ENCODE measurements around the gene XRCC1.
"Not testable (repeated sequence)": the region's sequence is repeated elsewhere in the genome, so short reads cannot be mapped to it uniquely, and the experiment has no call there.

XRCC1 gene

DNA sequence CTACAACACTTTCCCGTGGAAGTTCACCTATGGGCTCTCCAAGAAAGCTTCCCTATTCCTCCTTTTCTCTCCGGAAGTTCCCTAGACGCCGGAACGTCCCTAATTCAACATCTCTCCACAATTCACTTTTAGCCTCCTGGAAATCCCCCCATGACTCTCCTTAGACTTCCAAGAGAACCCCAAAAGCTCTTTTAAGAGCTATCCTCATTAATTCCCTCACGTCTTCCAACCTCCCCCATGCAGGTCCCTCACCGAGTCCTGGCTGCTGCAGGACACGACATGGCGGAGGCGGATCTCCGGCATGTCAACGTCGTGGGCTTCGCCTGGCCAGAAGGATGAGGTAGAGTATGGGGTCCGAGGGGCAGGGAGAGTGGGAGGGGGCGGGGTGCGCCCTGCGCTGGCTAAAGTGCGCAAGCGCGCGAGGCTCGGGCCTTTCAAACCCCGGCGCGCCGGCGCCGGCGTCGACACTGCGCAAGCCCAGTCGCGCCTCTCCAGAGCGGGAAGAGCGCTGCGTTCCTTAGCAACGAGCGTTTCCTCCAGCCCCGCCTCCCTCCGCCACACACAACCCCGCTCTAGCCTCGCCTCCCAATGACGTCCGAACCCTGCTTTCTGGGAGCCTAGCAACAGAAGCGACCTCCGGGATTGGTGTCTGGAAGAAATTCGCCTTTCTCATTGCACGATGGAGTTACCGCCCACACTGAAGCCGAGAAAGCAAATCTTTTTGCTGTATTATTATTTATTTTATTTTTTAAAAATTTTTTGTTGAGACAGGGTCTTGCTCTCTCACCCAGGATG is at the start of gene XRCC1, which contains the start of gene PINLYP:
Gene XRCC1 (minus strand): TSS at position 372 of the 795 bp plus-strand sequence. CDS start 69 bp downstream, at position 303.
Gene PINLYP (plus strand): TSS at position 646 of the 795 bp plus-strand sequence. CDS start 1,391 bp downstream, outside the sequence.
- DNase-seq, result peak; percentile 100

GRCh38 chr19:43624933-43625332 is 49.6 kb upstream of the XRCC1 start:
- peak; percentile 92 for DNase-seq

DNA sequence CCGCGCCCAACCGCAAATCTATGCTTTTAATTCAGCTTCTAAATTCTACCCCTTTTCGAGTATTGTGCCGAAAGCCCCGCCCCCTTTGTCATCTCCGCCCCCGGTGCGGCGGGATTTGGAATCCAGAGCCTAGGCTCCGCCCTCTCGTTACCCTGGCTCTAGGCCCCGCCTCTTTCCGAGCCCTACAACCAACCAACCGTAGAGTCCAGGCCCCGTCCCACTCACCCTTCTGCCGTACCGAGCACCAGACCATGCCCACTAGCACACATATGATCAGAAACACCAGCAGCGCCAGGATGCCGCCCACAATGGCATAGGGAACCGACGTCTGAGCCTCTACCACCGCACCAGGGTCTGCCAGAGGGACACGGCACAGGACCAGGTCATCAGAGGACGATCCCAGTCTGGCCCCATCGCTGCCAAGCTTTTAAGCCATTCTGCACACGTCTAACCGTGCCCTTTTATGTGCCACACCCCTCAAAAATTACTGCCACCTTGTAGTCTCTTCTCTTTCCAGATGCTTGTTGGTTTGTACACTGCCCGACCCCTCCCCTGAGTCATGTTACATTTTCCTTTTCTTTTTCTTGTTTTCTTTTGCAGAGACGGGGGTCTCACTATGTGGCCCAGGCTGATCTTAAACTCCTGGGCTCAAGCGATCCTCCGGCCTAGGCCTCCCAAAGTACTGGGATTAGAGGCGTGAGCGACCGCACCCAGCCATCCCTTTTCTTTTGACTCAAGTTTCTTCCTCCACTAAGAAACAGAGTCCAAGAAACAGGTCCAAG is 48.8 kb upstream of the XRCC1 start:
- DNase-seq, result peak; percentile 48

GRCh38 chr19:43622956-43623355 is 47.6 kb upstream of the XRCC1 start:
- DNase-seq, result no peak

- DNase-seq, result no peak
Observed at GRCh38 chr19:43622070-43622469, 46.7 kb upstream of the XRCC1 start.

GRCh38 chr19:43620061-43621001 is 45.0 kb upstream of the XRCC1 start:
- no peak for DNase-seq

DNA sequence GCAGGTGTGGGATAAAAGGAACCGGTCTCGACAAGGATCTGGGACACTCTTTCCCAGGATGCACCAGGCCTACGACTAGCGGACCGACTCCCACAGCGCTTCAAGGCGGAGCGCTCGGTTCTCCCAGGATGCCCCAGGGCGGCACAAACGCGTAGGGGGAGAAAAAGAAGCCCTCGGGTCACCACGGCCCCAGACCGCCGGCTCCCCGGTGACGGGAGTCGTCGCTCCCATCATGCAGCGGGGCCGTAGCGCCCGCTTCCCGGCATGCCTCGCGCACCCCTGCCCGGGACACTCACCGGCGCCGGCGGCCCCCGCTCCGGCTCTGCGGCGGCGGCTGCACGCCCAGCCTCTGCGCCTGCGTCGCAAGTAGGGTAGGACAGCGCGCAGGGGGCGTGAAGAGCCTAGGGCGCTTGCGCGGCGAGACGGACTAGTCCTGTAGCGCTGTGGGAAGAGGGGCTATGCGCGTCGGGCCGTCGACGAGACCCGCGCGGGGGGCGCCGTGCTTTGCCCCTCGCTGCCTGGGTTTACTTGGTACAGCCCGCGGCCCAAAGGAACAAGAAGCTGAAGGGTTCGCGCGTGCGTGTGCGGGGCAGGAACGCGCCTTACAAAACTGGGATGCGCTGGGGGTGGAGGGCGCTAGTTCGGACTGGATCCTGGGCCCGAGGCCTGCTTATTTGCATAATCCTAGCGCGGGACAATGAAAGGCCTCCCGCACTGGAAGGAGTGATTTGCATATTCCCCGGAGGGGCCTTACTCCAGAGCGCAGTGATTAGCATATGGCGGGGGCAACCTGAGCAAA is 44.1 kb upstream of the XRCC1 start, which contains the start of gene ZNF428:
Gene ZNF428 (minus strand): TSS at position 368 of the 799 bp plus-strand sequence. CDS start 5,325 bp downstream, outside the sequence.
- DNase-seq, result peak; percentile 94

DNA sequence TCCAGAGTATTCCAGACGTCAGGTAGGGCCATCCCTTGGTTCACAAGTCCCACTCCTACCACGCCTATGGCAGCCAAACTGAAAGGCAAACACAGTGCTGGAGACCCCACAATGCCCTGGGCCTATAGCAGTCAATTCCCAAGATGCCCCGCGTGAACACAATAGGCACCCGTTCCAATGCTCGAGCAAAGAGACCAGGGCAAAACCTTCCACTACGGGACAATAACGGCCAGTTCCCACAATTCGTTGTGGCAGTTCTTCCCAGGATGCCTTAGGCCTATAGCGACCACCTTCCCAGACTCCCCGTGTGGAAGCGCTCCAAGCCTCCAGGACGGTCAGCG is 43.6 kb upstream of the XRCC1 start:
- DNase-seq, result peak; percentile 91

DNA sequence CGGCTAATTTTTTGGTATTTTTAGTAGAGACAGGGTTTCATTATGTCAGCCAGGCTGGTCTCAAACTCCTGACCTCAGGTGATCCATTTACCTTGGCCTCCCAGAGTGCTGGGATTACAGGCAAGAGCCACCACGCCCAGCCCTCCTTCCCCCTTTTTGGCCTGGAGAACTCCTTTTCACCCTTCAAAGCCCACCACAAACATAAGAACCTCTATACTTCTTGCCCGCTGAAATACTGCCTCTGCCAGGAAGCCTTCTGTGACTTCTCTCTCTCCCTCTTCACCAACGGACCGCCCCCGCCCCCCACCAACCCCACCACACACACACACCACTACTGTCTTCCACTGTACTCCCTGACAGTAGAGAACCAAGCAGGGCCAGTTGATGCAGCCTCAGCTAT is 41.6 kb upstream of the XRCC1 start:
- DNase-seq, result no peak

GRCh38 chr19:43616306-43616705 is 41.0 kb upstream of the XRCC1 start:
- peak; percentile 28 for DNase-seq

GRCh38 chr19:43612374-43612773 is 37.0 kb upstream of the XRCC1 start:
- DNase-seq, result no peak

DNA sequence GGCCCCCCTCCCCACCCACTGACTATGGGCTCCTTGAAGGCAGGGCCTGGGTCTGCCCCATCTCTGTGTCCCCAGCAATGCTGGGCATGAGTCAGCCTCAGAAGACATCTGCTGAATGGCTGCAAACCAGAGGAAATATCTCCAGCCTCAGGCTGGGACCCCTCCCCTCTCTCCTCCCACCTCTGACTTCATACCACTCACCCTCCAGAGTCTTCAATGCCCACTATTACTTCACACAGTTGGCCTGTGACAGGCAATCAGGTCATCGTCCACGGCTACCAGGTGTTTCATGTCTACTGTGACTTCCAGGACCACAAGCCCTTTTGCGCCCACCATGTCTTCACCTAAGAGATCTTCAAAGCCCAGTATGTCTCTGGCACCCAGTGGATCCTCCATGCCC is 36.5 kb upstream of the XRCC1 start, which contains the start of gene SRRM5:
Gene SRRM5 (plus strand): TSS at position 301 of the 400 bp plus-strand sequence. CDS start 34 bp downstream, at position 335.
- no peak for DNase-seq

GRCh38 chr19:43610493-43610892 is 35.2 kb upstream of the XRCC1 start:
- no peak for DNase-seq

- no peak for DNase-seq
Observed at GRCh38 chr19:43609872-43610271, 34.5 kb upstream of the XRCC1 start.

DNA sequence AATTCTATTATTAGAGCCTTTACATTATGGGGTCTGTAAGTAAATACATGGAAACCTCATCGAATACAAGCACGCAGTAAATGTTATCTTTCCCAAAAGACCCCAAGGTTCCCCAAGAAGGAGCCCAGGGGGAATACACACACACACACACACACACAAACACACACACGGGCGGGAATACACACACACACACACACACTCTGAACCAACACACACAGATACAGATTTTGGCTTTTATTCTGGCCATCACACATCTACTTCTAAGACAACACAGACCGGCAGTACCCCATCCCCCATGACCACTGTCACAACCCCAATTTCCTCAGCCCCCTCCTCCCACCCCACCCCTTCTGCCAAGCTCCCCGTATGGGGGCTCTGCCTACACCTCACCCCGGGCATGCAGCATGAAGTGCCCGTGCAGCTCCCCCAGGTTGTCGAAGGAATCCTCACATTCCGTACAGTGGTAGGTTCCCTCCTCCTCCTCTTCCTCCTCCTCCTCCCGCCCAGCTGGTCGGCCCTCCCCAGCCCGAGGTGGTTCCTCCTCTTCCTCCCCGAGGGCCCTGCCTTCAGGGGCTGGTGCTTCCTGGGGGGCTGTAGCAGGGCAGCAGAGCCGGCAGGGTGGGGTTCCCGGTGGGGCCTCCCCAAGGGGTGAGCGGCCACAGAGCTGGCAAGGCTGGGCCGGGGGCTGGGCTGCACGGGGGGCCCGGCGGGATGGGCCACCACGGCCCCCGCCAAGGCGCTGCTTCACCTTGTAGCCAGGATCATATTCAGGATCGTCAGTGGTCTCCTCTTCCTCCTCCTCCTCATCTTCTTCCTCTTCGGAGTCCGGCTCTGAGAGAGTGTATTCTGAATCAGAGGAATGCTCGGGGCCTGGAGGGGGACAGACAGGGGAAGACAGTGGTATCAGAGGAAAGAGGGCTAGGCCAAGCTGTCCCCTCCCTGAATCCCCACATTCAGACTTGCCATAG is 32.2 kb upstream of the XRCC1 start:
- no peak for DNase-seq

GRCh38 chr19:43606569-43607229 is 31.4 kb upstream of the XRCC1 start:
- DNase-seq, result no peak

GRCh38 chr19:43605875-43606568 is 30.7 kb upstream of the XRCC1 start:
- no peak for DNase-seq

DNA sequence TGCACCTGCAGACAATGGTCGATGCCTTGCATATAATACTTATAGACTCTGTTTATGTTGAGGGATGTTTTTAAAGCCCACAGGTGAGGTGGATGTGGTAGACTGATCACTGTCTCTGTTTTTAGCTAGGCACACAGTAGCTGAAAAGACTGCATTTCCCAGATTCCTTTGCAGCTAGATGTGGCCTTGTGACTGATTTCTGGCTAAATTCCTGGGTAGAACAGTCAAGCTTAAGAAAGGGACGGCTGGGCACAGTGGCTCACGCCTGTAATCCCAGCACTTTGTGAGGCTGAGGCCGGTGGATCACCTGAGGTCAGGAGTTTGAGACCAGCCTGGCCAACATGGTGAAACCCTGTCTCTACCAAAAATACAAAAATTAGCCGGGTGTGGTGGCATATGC is 25.0 kb upstream of the XRCC1 start:
- DNase-seq, result not testable (repeated sequence)

DNA sequence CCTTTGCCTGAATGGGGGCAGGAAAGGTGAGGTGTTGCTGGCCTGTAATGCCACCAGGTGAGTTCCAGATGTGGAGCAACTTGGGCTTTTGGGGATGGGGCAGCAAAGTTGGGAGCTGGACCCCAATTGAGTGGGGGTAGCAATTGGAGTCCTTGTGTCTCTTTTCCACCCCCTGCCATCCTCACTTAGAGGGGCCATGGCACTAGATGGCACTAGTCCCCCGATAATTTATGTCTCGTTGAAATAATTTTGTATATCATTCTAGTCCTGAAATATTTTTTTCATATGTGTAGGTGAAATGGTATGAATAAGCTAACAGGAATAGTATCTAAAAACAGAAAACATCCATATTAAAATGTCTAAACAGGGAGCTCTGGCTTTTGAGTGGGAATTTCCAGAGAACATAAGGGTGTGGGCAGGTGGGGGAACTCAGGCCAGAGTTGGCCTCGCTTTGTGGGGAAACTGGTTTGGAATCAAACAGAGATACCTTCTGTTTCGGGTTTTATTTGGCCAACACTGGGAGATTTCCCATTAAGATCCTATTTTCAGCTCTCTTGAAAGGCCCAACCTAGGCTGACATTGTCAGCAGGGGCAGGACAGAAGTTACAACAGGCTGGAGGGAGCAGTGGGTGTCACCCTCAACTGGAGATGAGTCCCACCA is 24.4 kb upstream of the XRCC1 start:
- DNase-seq, result no peak
